Measurements from ENCODE around the gene LSM4. TPM values are rescaled to one million over a fixed set of nuclear protein-coding genes. Genes with fewer than 3 reads are reported as not detected.
"Not testable (repeated sequence)": the region's sequence is repeated elsewhere in the genome, so short reads cannot be mapped to it uniquely, and the experiment has no call there.

LSM4 gene
- polyA plus RNA-seq = 137 TPM

DNA sequence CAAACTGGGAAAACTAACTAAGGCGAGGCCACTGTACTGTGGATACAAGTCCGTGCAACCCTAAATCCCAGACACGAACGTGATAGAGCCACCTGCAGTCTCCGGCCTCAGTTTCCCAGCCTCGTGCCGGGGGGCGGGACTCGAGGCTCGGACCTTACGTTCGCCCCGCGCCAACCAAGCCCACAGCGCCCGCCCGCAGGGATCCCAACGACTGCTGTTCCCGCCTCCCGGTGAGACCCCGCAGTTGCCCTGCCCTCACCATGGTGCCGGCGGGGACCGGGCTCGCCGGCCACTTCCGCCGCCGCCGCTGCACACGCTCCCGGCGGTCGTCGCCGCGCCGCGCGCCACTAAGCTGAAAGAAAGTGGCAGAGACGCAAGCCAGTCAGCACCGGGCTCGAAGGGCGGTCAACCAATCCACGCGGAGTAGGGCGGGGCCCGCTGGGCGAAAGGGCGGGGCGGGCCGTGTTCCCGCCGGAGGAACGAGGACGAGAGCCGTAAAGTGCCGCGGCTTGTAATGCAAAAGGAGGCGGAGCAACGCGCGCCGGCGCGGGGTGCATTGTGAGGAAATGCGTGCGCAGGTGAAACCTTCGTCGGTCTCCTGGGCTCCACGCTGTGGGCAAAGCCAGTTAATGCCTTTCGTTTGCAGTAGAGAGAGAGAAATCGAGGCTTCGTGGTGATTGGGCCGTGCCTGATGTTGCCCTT is at the start of gene LSM4:
Gene LSM4, minus strand, starts transcription at position 318 of the 702 bp plus-strand sequence. Its CDS starts 56 bp downstream, at position 262.
- H3K27me3 Mint-ChIP-seq = no peaks in the 10 kb centered on the region
- H3K36me3 Mint-ChIP-seq = no peaks in the 10 kb centered on the region
- H3K4me1 Mint-ChIP-seq = peaks cover 27 to 28% (median 27%) of the 10 kb centered on the region in 3 donors
- H3K4me3 Mint-ChIP-seq = peak within 1 kb of the TSS; percentile 59 to 93 (median 87)
- peak within 1 kb of the TSS; percentile 85 to 95 (median 95) for H3K27ac Mint-ChIP-seq
- H3K9me3 Mint-ChIP-seq = no peaks in the 10 kb centered on the region

DNA sequence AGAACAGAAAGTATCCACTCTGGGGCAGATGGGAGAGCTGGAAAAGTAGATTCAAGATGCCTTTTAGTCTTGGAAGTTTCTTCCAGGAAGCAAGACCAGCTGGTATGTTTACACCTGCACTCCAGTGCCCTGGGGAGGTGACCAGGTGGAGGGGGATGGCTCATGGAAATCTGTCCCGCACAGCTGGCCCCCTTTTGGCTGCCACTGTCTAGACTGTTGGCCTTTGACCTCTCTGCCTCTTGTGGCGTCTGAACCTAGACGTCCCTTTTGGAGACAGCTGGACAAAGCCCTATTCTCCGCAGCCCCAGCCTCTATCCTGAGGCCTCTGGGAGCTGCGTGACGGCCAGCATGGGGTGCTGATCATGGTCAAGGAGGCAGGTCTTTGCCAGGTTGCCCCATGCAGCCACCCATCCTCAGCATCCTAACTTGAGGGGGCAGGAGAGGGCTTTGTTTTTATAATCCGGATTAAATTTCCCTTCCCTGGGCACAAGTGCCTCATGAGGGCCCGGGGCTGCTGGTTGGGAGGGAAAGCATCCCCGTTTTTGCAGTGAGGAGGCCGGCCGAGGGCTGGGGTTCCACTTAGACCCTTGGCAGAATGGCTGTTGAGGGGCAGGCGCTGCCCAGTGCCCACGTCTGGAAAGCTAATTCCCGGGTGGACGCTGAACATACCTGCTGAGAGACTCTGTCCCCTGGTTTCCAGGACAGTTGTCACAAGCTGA is 45.8 kb upstream of the LSM4 start:
- peaks cover 0 to under 1% (median under 1%) of the 10 kb centered on the region in 3 donors for H3K4me1 Mint-ChIP-seq
- H3K4me3 Mint-ChIP-seq = no peak overlapping the region
- no peaks in the 10 kb centered on the region for H3K9me3 Mint-ChIP-seq
- H3K27me3 Mint-ChIP-seq = peaks cover under 1% of the 10 kb centered on the region
- peaks cover under 1% of the 10 kb centered on the region for H3K36me3 Mint-ChIP-seq
- no peak overlapping the region for H3K27ac Mint-ChIP-seq

DNA sequence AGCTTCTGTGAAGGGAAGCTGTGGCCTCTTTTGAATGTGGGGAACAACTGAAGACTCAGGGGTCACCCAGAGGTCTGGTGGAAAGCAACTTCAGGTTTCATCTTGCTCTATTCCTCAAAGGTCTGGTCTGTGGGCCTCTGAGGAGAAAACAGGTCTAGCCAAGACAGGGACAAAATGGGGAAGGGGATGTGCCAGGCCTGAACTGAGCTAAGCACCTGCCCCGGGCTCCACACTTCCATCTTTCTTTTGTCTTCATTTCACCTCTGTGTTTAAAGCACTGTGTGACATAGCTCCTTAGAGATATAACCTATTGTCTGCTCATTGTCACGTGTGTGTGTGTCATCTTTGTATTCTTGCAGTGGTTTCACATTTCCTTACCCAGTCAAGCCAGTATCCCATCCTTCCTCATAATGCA is 43.2 kb upstream of the LSM4 start:
- Mint-ChIP-seq H3K27ac (no peak overlapping the region), H3K4me3 (no peak overlapping the region)

DNA sequence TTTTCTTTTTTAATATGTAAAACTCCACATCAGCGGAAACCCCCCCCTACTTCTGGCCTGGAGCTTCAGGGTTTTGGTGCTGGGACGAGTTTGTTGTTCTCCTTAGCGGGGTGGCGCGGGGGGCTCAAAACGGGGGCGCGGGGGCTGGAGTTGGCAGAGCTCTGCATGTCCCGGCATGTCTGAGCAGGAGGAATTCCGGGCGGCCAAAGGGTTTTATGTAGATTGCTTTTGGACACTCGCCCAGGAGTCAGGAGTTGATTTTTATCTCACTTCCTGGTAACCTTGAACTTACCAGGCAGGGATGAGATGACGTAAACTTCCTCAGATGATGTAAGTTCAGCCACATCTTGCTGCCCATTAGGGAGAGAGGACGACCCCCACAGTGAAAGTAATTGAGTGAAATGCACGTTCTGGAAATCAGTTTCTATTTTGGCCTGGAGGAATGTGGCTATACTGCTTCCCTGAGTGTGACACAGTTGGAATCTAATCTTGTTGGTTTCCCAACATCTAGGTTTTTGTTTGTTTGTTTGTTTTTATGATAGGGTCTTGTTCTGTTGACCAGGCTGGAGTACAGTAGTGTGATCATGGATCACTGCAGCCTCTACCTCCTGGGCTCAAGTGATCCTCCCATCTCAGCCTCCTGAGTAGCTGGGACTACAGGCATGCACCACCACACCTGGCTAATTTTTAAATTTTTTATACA is 42.1 kb upstream of the LSM4 start:
- no peak overlapping the region for H3K27ac Mint-ChIP-seq
- H3K36me3 Mint-ChIP-seq = peaks cover 8% of the 10 kb centered on the region
- H3K9me3 Mint-ChIP-seq = no peaks in the 10 kb centered on the region
- H3K4me1 Mint-ChIP-seq = peaks cover 0 to 2% (median 0%) of the 10 kb centered on the region in 3 donors
- H3K4me3 Mint-ChIP-seq = no peak overlapping the region
- H3K27me3 Mint-ChIP-seq = no peaks in the 10 kb centered on the region

More for the DNA sequence above, 43.2 kb upstream of the LSM4 start:
- no peaks in the 10 kb centered on the region for H3K9me3 Mint-ChIP-seq
- peaks cover 0 to 2% (median 0%) of the 10 kb centered on the region in 3 donors for H3K4me1 Mint-ChIP-seq
- H3K27me3 Mint-ChIP-seq = no peaks in the 10 kb centered on the region
- H3K36me3 Mint-ChIP-seq = peaks cover 8% of the 10 kb centered on the region

DNA sequence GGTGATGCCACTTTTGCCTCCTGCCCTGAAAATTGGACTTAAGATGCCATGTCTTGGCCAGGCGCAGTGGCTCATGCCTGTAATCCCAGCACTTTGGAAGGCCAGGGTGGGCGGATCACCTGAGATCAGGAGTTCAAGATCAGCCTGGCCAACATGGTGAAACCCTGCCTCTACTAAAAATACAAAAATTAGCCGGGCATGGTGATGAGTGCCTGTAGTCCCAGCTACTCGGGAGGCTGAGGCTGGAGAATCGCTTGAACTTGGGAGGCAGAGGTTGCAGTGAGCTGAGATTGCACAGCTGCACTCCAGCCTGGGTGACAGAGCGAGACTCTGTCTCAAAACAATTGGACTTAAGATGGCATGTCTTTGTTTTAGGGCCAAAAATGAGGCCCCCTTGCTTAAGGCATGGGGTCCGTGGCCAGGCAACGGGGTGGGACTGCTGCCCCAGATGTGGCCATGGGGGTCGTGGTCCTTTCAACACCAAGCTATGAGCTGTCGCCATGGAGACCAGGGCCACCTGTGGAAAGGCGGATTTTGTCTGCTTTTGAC is 41.5 kb upstream of the LSM4 start:
- not testable (repeated sequence) for H3K36me3 Mint-ChIP-seq, H3K4me3 Mint-ChIP-seq, H3K4me1 Mint-ChIP-seq, H3K27me3 Mint-ChIP-seq, H3K9me3 Mint-ChIP-seq
- H3K27ac Mint-ChIP-seq = peak overlapping the region in 1 of 3 donors; percentile 74

DNA sequence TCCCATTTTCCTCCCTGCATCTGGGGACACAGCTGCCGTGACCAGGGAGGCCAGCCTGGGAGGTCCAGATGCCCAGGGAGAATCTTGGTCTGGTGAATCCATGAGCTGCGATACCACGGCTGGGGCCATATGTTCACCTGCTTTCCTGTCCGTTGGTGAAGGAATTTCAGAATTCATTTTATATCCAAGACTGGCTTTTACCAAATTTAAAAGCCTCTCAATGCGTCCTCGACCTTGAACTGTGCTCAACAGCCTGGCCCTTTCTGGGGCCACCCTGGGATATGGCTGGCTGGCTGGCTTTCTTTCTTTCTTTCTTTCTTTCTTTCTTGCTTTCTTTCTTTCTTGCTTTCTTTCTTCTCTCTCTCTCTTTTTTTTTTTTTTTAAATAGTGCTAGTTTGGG is 40.9 kb upstream of the LSM4 start:
- Mint-ChIP-seq H3K9me3 (no peaks in the 10 kb centered on the region), H3K27me3 (no peaks in the 10 kb centered on the region)

DNA sequence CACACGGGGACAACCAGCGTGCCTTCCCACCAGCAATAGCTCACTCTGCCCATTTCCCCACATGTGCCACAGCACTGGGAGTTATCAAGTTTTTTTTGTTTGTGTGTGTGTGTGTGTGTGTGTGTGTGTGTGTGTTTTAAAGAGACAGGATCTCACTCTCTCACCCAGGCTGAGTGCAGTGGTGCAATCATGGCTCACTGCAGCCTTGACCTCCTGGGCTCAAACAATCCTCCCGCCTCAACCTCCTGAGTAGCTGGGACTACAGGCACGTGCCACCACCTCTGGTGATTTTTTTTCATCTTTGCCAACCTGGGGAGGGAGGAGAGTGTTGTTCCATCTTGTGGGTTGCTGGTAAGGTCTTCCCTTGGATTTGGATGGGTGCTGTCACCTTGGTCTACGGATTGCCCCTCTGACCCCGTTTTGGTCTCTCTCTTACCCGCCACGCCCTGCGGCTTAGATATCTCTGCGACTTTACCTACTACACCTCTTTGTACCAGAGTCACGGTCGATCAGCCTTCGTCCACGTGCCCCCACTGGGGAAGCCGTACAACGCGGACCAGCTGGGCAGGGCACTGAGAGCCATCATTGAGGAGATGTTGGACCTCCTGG is 40.2 kb upstream of the LSM4 start:
- Mint-ChIP-seq H3K36me3 (peaks cover 14% of the 10 kb centered on the region), H3K4me3 (peak overlapping the region in 1 of 4 donors; percentile 57), H3K27me3 (no peaks in the 10 kb centered on the region), H3K27ac (no peak overlapping the region), H3K4me1 (peaks cover 0 to 2% (median 0%) of the 10 kb centered on the region in 3 donors), H3K9me3 (no peaks in the 10 kb centered on the region)

More for the DNA sequence above, 40.9 kb upstream of the LSM4 start:
- Mint-ChIP-seq H3K4me3 (no peak overlapping the region), H3K36me3 (peaks cover 11% of the 10 kb centered on the region), H3K4me1 (peaks cover 0 to 2% (median 0%) of the 10 kb centered on the region in 3 donors), H3K27ac (peak overlapping the region in 1 of 3 donors; percentile 74)

DNA sequence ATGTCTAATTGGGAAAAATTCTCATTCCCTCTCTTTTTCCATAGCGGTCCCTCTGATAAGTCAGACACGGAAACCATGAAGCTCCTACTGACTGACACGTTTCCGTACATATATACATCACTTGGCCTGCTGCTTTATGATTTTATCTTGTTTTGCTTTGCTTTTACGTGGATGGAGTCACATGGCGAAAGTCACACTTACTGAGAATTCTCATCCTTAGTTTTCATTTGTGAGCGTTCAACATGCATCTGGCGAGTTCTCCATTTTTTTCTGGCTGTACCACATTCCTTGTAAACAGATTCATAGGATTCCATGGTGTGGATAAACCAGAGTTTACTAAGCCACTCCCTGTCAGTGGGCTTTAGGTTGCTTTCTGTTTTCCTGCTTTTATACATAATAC is 38.8 kb upstream of the LSM4 start:
- Mint-ChIP-seq H3K36me3 (peaks cover 19% of the 10 kb centered on the region), H3K4me3 (no peak overlapping the region), H3K9me3 (no peaks in the 10 kb centered on the region), H3K4me1 (peaks cover 0 to 2% (median 0%) of the 10 kb centered on the region in 3 donors), H3K27ac (no peak overlapping the region), H3K27me3 (no peaks in the 10 kb centered on the region)

DNA sequence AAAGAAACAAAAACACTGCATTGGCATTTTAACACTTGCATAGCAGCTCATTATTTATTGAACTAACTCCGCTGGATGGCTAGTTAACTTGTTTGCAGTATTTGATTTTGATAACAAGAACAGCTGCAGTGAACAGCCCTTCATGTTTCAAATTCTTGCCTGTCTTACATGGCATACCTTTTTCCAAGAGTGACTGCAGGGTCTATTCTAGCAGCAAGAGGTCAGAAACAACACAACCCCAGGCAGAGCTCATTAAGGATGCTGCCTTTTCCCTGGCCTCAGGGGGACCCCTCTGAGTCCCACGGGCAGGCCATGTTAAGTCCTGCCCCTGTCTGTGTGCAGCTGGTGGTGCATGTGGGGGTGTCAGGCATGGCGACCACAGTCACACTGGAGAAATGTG is 34.2 kb upstream of the LSM4 start:
- no peak overlapping the region for H3K4me3 Mint-ChIP-seq
- H3K4me1 Mint-ChIP-seq = peaks cover 0 to 2% (median 0%) of the 10 kb centered on the region in 3 donors
- peaks cover 15% of the 10 kb centered on the region for H3K36me3 Mint-ChIP-seq
- no peak overlapping the region for H3K27ac Mint-ChIP-seq
- no peaks in the 10 kb centered on the region for H3K27me3 Mint-ChIP-seq
- H3K9me3 Mint-ChIP-seq = no peaks in the 10 kb centered on the region

DNA sequence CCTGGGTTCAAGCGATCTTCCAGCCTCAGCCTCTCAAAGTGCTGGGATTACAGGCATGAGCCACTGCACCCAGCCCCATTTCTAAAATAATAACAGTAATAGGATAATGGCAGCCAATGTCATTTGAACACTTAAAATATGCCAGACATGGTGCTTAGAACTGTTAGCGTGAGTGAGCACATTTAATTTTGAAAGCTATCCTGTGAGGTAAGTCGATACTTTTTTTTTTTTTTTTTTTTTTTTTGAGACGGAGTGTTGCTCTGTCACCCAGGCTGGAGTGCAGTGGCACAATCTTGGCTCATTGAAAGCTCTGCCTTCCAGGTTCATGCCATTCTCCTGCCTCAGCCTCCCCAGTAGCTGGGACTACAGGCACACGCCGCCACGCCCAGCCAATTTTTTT is 31.9 kb upstream of the LSM4 start:
- not testable (repeated sequence) for H3K9me3 Mint-ChIP-seq, H3K27me3 Mint-ChIP-seq, H3K27ac Mint-ChIP-seq, H3K4me1 Mint-ChIP-seq, H3K4me3 Mint-ChIP-seq
- peaks cover 12% of the 10 kb centered on the region for H3K36me3 Mint-ChIP-seq

DNA sequence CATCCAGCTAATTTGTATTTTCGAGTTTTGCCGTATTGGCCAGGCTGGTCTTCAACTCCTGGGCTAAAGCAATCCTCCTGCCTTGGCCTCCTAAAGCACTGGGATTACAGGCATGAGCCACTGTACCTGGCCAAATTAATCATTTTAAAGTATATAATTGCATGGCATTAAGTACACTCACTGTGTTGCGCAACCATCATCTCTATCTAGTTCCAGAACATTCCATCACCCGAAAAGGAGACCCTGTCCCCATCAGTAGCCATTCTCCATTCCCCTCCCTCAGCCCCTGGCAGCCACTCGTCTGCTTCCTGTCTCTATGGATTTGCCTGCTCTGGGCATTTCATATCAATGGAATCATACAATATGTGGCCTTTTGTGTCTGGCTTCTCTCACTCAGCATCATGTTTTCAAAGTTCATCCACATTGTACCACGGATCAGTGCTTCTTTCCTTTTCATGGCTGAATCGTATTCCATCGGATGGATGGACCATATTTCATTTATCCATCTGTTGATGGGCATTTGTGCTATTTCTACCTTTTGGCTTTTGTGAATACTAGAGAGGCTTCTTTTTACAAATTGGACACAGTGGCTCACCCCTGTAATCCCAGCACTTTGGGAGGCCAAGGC is 30.6 kb upstream of the LSM4 start:
- Mint-ChIP-seq H3K27me3 (no peaks in the 10 kb centered on the region), H3K4me3 (no peak overlapping the region), H3K4me1 (no peaks in the 10 kb centered on the region), H3K27ac (no peak overlapping the region), H3K9me3 (no peaks in the 10 kb centered on the region), H3K36me3 (peaks cover 9% of the 10 kb centered on the region)

DNA sequence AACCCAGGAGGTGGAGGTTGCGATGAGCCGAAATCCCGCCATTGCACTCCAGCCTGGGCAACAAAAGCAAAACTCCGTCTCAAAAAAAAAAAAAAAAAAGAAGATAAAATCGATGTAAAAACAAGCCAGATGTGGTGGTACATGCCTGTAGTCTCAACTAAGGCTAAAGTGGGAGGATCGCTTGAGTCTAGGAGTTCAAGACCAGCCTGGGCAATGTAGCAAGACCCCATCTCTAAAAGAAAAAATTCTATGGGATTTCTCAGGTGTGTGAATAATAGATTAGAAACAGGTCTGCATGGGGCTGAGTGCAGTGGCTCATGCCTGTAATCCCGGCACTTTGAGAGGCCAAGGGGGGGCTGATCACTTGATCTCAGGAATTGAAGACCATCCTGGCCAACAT is 28.7 kb upstream of the LSM4 start:
- no peak overlapping the region for H3K4me3 Mint-ChIP-seq
- H3K27ac Mint-ChIP-seq = no peak overlapping the region
- H3K36me3 Mint-ChIP-seq = peaks cover 12% of the 10 kb centered on the region
- no peaks in the 10 kb centered on the region for H3K27me3 Mint-ChIP-seq
- no peaks in the 10 kb centered on the region for H3K4me1 Mint-ChIP-seq
- no peaks in the 10 kb centered on the region for H3K9me3 Mint-ChIP-seq

DNA sequence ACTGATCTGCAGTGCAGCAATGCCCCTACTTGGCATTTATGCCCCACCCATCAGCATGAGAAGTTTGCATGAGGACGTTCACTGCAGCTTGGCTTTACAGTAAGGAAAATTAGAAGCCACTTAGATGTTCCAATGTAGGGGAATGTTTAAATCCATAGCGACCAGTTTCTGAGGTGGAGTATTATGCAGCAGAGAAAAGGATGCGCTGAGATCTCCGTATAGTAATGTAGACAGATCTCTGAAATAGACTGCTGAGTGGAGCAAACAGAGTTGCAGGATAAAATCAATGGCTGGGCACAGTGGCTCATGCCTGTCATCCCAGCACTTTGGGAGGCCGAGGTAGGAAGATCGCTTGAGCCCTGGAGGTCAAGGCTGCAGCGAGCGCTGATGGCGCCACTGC is 27.6 kb upstream of the LSM4 start:
- Mint-ChIP-seq H3K4me1 (peaks cover 0 to 1% (median 0%) of the 10 kb centered on the region in 3 donors), H3K27ac (no peak overlapping the region), H3K27me3 (no peaks in the 10 kb centered on the region), H3K36me3 (peaks cover 12% of the 10 kb centered on the region), H3K9me3 (no peaks in the 10 kb centered on the region), H3K4me3 (no peak overlapping the region)

DNA sequence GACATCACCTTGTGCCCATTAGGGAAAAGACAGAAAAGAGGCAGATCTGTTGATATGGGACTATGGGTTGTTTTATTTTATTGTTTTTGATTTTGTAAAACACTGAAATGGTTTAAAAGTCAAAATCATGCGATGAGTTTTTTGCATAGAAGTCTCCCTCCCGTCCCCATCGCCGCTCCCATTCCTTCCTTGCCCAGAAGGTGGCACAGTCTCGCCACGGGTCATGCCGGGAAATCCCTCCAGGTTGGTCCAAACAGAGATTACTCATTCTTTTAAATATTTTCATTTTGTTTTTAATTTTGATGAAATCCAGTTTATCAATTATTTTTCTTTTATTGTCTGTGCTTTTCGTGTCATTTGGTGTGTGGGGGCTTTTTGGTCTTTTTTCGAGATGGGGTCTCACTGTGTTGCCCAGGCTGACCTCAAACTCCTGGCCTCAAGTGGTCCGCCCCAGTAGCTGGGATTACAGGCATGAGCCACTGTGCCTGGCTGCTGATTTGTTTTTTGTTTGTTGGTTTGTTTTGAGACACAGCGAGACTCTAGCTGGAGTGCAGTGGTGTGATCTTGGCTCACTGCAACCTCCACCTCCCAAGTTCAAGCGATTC is 26.8 kb upstream of the LSM4 start:
- H3K4me1 Mint-ChIP-seq = peaks cover 0 to 1% (median 0%) of the 10 kb centered on the region in 3 donors
- H3K27me3 Mint-ChIP-seq = no peaks in the 10 kb centered on the region
- peaks cover 12% of the 10 kb centered on the region for H3K36me3 Mint-ChIP-seq
- H3K9me3 Mint-ChIP-seq = no peaks in the 10 kb centered on the region
- peak overlapping the region in 1 of 4 donors; percentile 20 for H3K4me3 Mint-ChIP-seq
- no peak overlapping the region for H3K27ac Mint-ChIP-seq
